GM18870 (cell line): ENCODE results near the gene SLC66A2.

Experiments used
- ATAC-seq: cut with Tn5 transposase; IDR thresholded peaks from one replicate; pipeline ENCODE4 v1.9.1; 2021; ENCODE audit warnings: moderate library complexity; ENCODE audit not compliant: unreplicated experiment

SLC66A2 gene

DNA sequence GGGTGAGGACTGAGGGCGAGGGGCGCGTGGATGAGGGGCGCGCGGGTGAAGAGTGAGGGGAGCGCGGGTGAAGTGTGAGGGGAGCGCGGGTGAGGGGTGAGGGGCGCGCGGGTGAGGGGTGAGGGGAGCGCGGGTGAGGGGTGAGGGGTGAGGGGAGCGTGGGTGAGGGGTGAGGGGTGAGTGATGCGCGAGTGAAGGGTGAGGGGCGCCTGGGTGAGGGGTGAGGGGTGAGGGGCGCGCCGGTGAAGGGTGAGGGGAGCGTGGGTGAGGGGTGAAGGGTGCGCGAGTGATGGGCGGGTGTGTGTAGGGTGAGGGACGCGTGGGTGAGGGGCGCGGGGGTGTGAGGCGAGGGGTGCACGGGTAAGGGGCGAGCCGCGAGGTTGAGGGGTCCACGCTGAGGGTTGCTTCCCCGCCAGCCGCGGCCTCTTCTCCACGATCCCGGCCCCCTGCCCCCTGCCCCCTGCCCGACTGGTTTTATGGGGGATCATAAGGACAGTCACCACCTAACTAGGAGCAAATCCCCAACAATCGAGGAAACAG is 1.1 kb upstream of the SLC66A2 start:
- ATAC-seq: no peak

DNA sequence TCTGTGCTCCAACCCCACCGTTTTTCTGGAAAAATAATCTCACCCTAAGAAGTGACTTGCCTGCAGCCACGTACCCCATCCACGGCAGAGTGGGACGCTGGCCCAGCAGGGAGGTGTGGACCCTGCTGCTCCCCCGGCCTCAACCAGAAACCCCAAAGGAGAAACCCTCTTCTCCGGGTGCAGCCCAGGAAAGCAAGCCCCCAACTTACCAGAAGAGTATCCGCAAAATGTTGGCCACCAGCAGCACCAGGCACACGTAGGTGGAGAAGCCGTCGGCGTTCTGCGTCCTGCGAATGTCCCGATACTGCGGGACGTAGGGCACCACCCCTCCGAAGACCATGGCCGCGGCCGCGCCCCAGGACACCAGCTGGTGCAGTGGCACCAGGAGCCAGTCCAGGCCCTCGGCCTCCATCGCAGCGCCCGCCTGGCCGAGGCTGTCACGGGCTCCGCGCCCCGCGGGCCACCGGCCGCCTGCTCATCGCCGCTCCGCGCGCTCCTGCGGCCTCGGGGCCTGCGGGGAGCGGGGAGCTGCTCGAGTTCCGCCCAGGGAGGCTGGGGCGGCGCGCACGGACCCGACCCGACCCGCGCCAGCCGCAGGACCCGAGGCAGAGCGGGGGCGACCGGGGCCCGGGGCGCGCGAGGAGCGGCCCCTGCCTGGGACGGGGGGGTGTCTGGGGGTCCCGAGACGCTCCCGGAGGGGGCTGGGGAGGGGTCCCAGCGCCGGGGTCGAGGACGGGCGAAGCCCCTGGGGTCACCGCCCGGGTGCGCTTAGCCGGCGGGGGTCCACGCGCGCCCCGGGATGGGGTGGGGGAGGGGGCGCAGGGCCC is 725 bp downstream of the SLC66A2 start:
- ATAC-seq: no peak

DNA sequence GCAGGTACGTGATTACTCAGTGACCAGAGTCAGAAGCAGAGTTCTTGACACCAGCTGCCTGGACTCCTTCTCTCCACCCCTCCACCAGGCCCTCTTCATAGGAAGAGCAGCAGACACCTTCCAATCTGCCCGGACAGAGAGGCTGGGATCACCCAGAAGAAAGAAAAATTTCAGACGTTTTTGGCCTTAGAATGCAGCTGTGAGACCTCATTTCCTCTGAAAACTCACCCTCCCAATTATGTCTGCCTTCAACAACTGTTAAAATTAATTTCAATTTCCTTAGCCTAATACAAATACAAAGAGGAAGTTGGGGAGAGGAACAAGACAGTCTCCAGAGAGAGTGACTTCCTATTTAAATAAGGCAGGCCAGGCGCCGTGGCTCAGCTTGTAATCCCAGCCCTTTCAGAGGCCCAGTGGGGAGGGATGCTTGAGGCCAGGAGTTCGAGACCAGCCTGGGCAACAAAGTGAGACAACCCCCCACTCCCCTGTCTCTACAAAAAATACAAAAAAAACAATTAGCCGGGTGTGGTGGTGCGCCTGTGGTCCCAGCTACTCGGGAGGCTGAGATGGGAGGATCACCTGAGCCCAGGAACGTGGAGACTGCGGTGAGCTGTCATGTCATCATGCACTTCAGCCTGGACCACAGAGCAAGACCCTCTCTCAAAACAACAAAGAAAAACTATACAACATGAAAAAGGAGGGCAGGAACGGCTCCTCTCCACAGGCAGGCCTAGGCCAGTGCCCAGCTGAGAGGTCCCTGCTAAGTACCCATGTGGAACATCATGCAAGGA is 1.6 kb downstream of the SLC66A2 start:
- ATAC-seq: peak; percentile 56

DNA sequence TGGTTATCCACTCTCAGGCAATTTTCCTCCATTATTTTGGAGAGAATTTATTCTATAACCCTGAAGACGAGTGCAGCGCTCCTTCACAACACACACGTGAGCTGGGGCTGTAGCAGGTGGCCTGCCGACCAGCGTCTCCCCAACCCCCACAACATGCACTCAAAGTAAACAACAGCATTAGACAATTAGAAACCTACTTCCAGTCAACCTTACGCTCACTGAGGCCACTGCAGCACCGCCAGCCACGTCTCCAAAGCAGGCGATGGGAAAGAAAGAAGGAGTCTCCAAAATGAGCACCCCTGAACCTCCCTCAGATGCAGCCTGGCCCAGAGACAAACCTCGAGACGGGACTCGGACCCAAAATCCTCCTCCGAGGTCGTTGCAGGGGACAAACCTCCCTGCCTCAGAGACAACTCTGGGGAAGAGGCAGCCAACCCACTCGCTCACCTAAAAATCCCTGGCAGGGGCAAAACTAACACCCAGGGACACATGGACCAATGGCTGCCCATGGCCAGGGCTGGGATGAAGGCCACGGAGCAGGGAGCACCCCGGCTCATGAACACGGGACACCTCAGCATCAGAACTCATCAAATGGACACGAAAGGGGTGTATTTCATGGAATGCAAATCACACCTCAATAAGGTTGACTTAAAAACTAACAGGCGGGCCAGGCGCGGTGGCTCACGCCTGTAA is 2.6 kb downstream of the SLC66A2 start:
- no peak for ATAC-seq

DNA sequence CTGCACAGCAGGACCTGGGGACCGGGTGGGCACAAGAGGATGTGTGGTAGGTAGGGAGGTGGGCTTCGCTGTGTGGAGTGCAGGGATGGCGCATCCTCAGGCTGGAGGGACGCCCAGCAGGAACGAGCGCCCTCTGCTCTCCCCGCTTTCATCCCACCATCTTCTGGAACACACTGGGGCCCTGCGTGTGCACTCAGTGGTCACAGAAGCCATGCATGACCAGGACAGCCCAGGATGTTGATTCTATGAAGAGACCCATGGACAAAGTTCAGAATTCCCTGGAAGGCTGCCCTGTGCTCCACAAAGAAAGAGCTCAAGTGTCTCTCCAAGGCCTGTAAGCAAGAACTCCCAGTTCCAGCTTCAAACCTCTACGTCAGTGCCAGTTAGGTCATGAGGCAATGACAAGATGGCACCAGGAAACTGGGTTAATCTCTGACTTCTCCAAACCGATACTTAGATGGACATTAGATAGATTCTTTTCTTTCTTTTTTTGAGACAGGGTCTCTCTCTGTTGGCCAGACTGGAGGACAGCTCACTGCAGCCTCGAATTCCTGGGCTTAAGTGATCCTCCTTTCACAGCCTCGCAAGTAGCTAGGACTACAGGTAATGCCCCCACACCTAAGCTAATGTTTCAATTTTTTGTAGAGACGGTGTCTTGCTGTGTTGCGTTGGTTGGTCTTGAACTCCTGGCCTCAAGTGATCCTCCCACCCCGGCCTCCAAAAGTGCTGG is 3.4 kb downstream of the SLC66A2 start:
- no peak for ATAC-seq

DNA sequence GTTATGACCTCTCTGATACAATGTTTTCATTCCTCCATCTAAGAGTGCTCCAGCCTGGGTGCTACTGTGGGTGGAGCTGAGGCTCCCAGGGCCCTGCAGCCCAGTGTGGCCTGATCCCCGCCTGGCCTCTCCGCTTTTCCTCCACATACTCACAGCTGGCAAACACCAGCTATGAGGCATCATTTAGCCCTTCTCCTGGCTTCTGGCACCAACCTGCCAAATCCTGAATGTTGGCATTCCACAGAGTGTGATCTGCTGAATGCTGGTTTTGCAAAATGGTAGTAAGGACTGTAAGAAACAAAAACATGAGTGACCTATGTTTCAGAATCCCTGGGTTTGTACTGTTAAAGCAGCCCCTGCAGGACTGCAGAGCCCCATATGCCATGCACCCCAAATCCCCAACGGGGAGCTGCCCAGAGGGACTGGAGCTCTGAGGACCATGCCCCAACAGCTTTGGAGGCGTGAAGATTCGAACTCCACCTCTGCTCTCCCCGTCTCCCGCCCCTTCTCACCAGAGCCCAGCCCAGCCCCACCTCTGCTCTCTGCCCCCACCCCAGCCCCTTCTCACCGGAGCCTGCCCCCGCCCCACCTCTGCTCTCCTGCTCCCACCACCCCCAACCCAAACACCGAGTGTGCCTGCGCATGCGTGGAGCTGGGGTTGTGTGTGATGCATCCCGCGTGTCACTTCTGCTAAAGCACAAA is 4.2 kb downstream of the SLC66A2 start:
- ATAC-seq: no peak

DNA sequence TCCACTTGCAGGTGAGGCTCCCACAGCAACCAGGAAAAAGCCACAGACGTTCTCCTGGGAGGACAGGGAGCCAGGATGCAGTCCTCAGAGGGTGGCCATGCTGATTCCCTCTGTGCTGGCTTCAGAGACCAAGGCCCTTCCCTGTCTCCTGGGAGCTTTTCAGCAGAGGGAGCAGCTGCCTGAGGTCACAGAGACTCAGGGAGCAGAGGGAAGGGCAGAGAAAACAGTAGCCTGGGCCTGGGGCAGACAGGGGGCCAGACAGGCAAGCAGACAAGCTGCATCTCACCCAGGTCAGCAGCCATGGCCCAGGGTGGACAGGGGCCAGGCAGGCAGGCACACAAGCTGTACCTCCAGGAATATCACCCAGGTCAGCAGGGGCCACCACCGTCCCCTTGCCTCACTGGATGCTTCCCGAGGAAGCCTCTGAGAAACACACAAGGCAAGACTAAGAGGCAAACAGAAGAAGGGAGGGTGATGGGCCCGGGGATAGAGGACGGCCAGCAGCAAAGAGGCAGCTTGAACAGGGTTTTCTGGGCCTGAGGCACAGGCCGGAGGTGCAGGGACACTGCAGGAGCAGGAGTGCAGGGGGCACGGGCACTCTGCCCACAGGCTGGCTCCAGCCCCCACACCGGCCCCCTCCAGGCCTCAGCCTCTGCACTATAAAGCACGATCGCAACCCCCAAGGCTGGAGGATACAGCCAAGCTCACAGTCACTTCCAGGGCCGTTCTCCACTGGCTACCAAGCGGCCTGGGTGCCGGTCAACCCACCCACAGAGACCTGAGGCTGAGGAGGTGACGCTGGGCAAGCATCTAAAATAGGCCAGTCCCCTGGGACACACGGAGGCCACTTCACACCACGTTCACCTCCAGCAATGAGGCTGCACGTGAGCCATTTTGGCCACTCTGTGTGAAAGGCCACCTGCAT is 6.1 kb downstream of the SLC66A2 start:
- ATAC-seq: no peak

DNA sequence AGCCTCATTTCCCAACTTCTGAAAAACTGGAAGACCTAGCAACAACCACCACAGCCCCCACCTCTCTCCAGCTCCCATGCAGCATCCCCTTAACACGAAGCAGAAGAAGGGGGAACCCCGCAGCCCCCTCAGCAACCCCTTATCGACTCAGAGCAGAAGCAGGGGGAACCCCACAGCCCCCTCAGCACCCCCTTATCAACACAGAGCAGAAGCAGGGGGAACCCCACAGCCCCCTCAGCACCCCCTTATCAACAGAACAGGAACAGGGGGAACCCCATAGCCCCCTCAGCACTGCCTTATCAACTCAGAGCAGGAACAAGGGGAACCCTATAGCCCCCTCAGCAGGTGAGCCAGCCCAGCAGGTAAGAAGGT is 6.7 kb downstream of the SLC66A2 start:
- ATAC-seq: no peak

DNA sequence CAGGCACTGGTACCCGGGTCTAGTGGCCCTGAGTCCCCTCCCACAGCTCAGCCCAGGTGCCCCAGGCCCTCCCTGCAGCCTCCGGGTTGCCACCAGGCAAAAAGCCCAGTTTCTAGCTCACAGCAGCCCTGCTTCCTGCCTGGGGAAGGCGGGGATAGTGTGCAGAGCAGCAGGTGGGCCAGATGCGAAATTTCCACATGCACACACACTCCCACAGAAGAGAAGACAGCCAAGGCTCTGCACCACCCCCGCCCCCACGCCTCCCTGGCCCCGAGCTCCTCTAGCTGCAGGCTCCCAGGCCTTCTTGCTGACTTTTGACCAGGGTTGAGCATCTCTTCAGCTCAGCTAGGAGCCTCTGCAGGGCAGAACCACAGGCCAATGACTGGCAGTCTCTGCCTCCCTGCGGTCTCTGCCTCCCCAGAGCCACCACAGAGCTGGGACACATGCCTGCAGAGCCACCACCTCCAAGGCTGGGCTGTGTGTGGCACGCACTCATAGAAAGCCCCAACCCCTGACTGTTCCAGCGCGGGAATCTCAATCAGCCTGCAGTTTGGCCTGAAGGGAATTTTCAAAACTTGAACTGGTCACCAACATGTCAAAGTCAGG is 7.2 kb downstream of the SLC66A2 start:
- ATAC-seq: no peak

DNA sequence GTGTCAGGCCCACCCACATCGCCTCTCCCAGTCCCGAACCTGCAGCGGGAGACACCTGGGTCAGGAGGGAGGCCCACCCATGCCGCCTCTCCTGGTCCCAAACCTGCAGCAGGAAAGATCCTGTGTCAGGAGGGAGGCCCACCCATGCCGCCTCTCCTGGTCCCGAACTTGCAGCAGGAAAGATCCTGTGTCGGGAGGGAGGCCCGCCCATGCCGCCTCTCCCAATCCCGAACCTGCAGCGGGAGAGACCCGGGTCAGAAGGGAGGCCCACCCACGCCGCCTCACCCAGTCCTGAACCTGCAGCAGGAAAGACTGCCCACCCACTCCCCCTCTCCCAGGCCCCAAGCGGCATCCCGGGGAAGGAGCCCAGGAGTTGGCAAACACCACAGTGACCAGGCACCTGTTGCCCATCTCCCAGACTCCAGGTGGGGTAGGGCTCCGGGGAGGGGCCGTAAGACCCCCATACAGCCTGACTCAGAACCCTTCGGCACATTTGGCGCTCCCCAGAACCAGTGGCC is 7.8 kb downstream of the SLC66A2 start:
- ATAC-seq: no peak

DNA sequence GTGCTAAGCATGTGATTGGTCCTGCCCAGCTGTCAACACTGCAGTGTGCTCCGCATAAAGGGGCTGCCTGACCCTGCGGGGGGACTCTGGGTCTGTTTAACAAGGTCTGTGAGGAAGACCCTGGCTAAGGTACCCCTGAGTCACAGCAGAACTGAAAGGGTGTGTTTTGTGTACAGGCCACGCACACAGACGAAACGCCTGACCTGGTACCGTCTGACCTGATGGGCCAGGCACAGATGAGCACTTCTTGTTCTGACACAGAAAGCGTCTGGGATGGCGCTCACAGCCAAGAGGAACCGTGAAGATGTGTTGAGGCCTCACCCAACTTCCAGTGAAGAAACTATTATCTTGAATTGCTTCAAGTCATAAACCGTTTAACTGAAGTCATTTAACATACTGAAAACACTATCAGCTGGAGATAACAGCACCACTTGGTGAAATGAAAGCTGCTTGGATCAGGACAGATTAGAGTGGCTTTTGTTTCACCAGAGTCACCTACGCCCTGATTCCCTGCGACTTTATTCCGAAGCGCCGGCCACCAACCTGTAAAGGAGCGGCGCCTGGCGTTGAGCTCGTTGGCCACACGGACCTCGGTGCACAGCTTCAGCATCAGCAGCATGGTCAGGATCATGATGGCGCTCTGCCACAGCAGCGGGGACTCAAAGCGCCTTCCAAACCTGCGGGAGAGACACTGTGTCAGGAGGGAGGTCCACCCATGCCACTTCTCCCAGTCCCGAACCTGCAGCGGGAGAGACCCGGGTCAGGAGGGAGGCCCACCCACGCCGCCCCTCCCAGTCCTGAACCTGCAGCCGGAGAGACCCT is 8.5 kb downstream of the SLC66A2 start:
- no peak for ATAC-seq

DNA sequence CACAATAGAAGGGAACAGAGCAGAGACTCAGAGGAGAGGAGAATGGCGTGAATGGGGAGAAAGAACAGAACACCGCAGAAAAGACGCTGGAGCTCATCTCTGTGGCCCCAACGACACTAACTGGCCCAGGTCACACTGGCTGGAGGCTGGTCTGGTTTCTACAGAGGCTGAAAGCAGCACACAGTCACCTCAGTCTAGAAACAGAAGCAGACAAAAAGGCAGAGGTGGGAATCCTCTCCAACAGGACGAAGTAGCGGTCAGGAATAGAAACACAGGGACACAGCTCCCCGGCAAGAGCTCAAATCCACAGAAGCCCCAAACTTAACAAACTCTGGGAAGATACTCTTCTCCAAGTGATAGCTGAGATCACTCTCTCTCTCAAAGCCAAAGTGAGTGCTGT is 9.2 kb downstream of the SLC66A2 start:
- ATAC-seq: no peak

DNA sequence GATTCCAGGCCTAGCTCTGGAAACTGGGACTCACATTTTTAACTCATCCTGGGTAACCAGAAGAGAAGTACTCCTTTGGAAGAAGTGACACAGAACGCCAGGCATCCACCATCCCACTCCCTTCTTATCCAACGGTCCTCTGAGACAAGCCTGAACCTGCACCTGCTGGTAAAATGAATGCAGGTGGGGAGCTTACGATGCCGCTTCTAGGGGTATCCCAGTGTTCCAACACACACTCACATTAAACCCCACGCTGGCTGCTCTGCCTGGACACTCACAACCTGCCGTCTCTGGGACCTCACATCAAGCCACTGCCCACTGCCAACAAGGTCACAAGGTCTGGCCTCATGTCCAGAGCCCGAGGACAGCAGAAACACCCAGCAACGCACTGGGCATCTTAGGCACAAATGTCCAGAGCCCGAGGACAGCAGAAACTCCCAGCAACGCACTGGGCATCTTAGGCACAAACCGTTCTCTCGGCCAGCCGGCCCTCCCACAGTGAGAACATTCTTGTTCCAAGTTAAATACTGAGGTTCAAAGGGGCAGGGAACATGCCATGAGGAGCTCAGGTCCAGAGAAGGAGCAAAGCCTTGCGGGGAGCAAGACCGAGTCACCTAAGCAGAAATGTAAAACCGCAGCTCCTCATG is 9.9 kb downstream of the SLC66A2 start:
- no peak for ATAC-seq

DNA sequence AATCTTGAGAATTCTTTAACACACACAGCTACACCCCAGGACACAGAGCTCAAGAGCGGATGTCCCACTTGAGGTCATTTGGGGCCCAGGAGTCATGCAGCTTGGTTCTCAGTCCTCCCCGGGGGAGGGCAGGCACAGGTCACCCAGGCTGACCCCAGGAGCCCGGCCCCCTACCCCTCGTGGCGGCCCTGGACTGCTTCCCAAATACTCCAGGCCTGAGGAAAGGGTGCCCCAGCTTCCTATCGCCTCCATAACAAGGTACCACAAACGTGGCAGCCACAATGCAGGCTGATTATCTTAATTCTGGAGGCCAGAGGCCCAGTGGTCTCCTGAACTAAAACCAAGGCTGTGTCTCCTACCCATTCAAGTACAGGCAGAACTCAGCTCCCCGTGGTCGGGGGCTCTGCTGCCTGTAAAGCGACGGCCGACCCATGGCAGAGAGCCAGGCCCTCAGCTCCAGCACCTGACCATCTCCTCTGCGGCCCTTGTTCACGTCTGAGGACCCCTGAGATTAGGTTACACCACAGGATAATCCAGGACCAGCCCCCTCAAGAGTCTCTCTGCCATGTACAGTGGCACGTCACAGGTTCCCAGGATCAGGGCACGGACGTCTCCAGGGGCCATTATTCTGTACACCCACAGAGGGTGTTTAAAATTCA is 10.5 kb downstream of the SLC66A2 start:
- no peak for ATAC-seq

DNA sequence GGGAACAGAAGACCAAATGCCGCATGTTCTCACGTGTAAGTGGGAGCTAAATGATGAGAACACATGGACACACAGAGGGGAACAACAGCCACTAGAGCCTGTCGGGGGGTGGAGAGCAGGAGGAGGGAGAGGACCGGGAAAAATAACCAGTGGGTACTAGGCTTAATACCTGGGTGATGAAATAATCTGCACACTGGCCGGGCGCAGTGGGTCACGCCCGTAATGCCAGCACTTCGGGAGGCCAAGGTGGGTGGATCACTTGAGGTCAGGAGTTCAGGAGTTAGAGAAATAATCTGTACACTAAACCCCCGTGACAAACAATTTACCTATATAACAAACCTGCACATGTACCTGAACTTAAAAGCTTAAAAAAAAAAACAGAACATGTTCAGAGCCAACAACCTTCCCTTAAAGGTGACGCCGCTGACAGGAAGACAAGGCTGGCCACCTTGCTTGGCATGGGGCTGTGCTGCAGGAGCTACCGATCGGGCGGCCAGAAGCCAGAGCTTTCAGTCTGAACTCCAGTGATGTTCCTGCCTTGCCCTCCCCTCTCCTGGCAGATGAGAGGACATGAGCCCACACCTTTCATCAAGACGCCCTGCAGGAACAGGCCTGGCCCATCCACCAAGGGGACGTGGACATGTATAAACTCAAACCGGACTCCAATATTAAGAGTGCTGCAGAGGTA is 11.2 kb downstream of the SLC66A2 start:
- no peak for ATAC-seq

DNA sequence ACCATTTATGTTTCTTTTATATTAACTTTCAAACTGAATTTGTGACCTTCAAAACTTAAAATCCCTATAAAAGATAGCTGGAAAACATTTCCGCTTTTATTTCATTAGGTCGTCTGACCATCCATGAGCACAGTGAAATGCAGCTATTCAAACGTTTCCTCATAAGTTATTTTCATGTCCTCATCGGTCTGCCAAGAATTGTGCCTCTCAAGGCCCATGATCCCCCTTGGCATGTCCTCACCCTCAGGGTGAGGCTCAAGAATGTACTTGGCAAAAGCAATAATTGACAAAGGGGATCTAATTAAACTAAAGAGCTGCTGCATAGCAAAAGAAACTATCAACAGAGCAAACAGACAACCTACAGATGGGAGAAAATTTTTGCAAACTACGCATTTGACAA is 12.4 kb downstream of the SLC66A2 start:
- no peak for ATAC-seq
